IMR-90 (cell line): ENCODE results near the gene UBE2S.

ENCODE experiments used
- BHLHE40 ChIP-seq: fragments of 150-350 bp; IDR thresholded peaks from 2 replicates; pipeline ENCODE4 v1.6.1; 2016; ENCODE audit warnings: mild to moderate bottlenecking, low read depth, low read length
- CEBPB ChIP-seq: IDR thresholded peaks from 2 replicates; pipeline ENCODE4 v1.6.1; 2012; ENCODE audit warnings: low read depth, low read length, improper control_type of control experiment
- CHD1 ChIP-seq: IDR thresholded peaks from 2 replicates; pipeline ENCODE4 v1.6.1; 2012; ENCODE audit warnings: low read depth, low read length, improper control_type of control experiment
- CTCF ChIP-seq: conservative IDR thresholded peaks from 2 replicates; pipeline ENCODE4 v1.5.1; 2012; ENCODE audit warnings: mild to moderate bottlenecking, low read depth, low read length, improper control_type of control experiment
- FOS ChIP-seq: fragments of 150-350 bp; IDR thresholded peaks from 2 replicates; pipeline ENCODE4 v1.6.1; 2016; ENCODE audit warnings: low read depth, low read length
- MAZ ChIP-seq: IDR thresholded peaks from 2 replicates; pipeline ENCODE4 v1.6.1; 2012; ENCODE audit warnings: low read depth, mild to moderate bottlenecking, low read length, improper control_type of control experiment, moderate library complexity, borderline replicate concordance
- MXI1 ChIP-seq: IDR thresholded peaks from 2 replicates; pipeline ENCODE4 v1.6.1; 2012; ENCODE audit warnings: low read depth, mild to moderate bottlenecking, low read length, moderate library complexity, borderline replicate concordance
- POLR2A ChIP-seq: IDR thresholded peaks from 2 replicates; pipeline ENCODE4 v1.6.1; 2012; ENCODE audit warnings: mild to moderate bottlenecking, low read depth, low read length
- RAD21 ChIP-seq: IDR thresholded peaks from 2 replicates; pipeline ENCODE4 v1.6.1; 2012; ENCODE audit warnings: low read length, improper control_type of control experiment
- RFX5 ChIP-seq: IDR thresholded peaks from 2 replicates; pipeline ENCODE4 v1.8.0; 2012; ENCODE audit warnings: low read depth, mild to moderate bottlenecking, low read length, moderate library complexity
- SMC3 ChIP-seq: fragments of 150-350 bp; IDR thresholded peaks from 2 replicates; pipeline ENCODE4 v1.6.1; 2016; ENCODE audit warnings: low read depth, mild to moderate bottlenecking, antibody characterized with exemption, low read length, moderate library complexity
- USF2 ChIP-seq: fragments of 150-350 bp; IDR thresholded peaks from 2 replicates; pipeline ENCODE4 v1.6.1; 2017; ENCODE audit warnings: mild to moderate bottlenecking, antibody characterized with exemption, low read length, low read depth
- TF ChIP-seq, protein P1 (sequence below): fragments of 150-350 bp; IDR thresholded peaks from 2 replicates; pipeline ENCODE4 v1.6.1; 2016; ENCODE audit warnings: low read depth, mild to moderate bottlenecking, low read length, moderate library complexity, borderline replicate concordance

DNA sequence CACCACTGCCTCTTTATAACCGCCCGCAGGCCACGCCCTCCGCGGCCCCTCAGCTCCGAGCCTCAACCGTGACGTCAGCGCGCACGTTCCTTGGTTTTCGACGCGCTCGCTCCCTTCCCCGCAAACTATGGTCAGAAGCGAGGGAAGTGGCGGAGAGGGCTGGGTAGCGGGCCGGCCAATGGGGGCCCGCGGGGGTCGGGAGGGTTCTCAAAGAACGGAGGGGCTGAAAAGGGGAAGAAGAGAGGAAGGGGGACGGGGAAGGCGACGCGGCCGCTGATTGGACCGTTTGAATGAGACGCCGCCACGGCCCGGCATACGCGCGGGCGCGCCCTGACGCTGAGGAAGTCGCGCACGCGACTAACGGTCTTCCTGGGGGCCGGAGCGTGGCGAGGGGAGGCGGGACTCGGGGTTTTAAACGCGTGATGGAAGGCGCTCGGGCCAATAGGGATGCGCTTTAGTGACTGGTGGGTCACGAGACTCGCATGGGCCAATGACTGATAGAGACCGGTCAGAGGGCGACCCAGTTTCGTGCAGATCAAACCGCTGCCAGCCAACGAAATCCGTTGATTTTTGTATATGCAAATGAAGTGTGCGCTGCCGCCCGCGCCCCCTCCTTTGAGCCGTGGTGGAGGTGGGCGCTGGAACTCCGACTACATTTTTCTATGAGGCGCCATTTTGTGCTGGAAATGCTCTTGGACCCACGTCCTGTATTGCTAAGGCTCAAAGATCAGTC is 378 bp upstream of the UBE2S start:
- TF ChIP-seq CTCF (0 out of 2 replicates have a peak, but pooled peaks have one; percentile 3), POLR2A (no peak), RAD21 (no peak), CEBPB (no peak), CHD1 (no peak), MXI1 (peak; percentile 67; the same call in 1 of the 2 replicates), USF2 (peak; percentile 97), RFX5 (no peak), FOS (no peak), MAZ (peak; percentile 98), SMC3 (no peak), BHLHE40 (peak; percentile 97)
- TF ChIP-seq, protein P1, sequence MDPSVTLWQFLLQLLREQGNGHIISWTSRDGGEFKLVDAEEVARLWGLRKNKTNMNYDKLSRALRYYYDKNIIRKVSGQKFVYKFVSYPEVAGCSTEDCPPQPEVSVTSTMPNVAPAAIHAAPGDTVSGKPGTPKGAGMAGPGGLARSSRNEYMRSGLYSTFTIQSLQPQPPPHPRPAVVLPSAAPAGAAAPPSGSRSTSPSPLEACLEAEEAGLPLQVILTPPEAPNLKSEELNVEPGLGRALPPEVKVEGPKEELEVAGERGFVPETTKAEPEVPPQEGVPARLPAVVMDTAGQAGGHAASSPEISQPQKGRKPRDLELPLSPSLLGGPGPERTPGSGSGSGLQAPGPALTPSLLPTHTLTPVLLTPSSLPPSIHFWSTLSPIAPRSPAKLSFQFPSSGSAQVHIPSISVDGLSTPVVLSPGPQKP, result no peak
